ENCODE results near the gene ARL6IP1.

GRCh38 chr16:18788828-18789514, 12.4 kb downstream of the ARL6IP1 start:
- TF ChIP-seq, protein P1, sequence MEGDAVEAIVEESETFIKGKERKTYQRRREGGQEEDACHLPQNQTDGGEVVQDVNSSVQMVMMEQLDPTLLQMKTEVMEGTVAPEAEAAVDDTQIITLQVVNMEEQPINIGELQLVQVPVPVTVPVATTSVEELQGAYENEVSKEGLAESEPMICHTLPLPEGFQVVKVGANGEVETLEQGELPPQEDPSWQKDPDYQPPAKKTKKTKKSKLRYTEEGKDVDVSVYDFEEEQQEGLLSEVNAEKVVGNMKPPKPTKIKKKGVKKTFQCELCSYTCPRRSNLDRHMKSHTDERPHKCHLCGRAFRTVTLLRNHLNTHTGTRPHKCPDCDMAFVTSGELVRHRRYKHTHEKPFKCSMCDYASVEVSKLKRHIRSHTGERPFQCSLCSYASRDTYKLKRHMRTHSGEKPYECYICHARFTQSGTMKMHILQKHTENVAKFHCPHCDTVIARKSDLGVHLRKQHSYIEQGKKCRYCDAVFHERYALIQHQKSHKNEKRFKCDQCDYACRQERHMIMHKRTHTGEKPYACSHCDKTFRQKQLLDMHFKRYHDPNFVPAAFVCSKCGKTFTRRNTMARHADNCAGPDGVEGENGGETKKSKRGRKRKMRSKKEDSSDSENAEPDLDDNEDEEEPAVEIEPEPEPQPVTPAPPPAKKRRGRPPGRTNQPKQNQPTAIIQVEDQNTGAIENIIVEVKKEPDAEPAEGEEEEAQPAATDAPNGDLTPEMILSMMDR (IDR thresholded peaks at IDR 0.05) = no peak
- TF ChIP-seq POLR2AphosphoS5 (IDR thresholded peaks at IDR 0.05; ENCODE audit: low read depth, low read length) = no peak; the same call in 1 of the 2 replicates

All from Panc1 (cell line).